Measurements from ENCODE around the gene STUB1.

The STUB1 gene

DNA sequence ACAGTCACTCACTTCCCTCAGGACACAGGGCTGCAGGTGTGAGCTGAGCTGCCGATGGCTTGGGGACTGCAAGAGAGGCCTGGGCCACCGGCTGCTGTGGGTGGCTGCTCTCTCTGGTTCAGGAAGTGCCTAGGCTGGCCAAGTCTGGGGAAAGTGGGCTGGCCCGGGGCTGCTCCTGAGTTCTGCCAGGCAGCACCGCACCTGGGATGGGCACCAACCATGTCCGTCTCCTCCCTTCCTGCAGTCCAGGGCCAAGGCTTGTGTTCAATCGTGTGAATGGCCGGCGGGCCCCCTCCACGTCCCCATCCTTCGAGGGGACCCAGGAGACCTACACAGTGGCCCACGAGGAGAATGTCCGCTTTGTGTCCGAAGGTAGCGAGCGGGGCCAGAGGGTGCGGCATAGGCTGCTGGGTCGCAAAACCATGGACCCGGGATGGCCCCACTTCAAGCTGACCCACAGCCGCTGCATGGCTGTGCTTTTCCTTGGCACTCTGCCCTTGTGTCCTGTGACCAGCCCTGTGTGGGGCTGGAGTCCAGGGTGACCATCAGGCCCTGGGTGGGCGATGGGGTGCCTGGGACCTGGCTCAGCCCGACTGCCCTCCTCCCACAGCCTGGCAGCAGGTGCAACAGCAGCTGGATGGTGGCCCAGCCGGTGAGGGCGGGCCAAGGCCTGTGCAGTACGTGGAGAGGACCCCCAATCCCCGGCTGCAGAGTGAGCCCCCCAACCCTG, 32.9 kb upstream of the STUB1 start:
- no peak for ATAC-seq
- no peak for TF ChIP-seq GLIS3 (CRISPR knock-in tag; IDR thresholded peaks at IDR 0.05)

DNA sequence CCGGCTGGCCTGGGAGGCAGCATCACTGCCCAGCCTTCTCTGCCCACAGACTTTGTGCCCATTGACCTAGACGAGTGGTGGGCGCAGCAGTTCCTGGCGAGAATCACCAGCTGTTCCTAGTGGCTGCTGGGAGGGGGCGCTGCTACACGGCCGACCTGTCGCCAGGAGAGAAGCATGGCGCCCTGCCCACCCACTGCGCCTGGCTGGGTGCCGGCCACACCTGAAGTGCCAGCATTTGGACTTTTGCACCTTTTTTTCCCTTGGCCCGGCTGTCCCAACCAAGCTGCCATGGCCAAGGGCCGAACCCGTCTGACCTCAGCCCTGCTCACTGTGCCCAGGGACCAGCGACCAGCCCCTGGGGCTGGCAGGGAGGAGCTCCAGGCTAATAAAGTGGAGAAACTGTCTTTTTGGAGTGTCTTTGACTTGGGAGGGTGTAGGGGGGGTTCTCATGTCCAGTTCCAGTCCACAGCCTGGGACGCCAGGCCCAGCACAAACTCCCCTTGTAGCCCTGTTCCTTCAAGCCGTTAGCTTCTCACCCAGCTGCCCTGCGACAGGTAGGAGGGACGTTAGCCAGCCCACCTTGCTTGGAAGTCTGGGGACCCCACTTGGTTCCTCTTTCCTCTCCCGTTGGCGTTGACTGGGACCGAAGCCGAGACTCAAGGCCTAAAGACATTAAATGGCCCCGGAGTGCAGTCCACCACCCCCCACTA, 32.0 kb upstream of the STUB1 start:
- ATAC-seq = peak; percentile 41
- TF ChIP-seq OSR1 (CRISPR knock-in tag; IDR thresholded peaks at IDR 0.05) (no peak), ARNTL (CRISPR knock-in tag; IDR thresholded peaks at IDR 0.05; ENCODE audit: borderline replicate concordance, low read depth) (no peak), ZFP30 (CRISPR knock-in tag; IDR thresholded peaks at IDR 0.05) (no peak), TCF4 (CRISPR knock-in tag; IDR thresholded peaks at IDR 0.05; ENCODE audit: borderline replicate concordance) (no peak)
- TF ChIP-seq, protein P1, sequence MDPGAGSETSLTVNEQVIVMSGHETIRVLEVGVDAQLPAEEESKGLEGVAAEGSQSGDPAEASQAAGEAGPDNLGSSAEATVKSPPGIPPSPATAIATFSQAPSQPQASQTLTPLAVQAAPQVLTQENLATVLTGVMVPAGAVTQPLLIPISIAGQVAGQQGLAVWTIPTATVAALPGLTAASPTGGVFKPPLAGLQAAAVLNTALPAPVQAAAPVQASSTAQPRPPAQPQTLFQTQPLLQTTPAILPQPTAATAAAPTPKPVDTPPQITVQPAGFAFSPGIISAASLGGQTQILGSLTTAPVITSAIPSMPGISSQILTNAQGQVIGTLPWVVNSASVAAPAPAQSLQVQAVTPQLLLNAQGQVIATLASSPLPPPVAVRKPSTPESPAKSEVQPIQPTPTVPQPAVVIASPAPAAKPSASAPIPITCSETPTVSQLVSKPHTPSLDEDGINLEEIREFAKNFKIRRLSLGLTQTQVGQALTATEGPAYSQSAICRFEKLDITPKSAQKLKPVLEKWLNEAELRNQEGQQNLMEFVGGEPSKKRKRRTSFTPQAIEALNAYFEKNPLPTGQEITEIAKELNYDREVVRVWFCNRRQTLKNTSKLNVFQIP (CRISPR knock-in tag; IDR thresholded peaks at IDR 0.05; ENCODE audit: borderline replicate concordance, low read depth) = no peak
- TF ChIP-seq, protein P2, sequence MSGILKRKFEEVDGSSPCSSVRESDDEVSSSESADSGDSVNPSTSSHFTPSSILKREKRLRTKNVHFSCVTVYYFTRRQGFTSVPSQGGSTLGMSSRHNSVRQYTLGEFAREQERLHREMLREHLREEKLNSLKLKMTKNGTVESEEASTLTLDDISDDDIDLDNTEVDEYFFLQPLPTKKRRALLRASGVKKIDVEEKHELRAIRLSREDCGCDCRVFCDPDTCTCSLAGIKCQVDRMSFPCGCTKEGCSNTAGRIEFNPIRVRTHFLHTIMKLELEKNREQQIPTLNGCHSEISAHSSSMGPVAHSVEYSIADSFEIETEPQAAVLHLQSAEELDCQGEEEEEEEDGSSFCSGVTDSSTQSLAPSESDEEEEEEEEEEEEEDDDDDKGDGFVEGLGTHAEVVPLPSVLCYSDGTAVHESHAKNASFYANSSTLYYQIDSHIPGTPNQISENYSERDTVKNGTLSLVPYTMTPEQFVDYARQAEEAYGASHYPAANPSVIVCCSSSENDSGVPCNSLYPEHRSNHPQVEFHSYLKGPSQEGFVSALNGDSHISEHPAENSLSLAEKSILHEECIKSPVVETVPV (CRISPR knock-in tag; IDR thresholded peaks at IDR 0.05) = no peak

DNA sequence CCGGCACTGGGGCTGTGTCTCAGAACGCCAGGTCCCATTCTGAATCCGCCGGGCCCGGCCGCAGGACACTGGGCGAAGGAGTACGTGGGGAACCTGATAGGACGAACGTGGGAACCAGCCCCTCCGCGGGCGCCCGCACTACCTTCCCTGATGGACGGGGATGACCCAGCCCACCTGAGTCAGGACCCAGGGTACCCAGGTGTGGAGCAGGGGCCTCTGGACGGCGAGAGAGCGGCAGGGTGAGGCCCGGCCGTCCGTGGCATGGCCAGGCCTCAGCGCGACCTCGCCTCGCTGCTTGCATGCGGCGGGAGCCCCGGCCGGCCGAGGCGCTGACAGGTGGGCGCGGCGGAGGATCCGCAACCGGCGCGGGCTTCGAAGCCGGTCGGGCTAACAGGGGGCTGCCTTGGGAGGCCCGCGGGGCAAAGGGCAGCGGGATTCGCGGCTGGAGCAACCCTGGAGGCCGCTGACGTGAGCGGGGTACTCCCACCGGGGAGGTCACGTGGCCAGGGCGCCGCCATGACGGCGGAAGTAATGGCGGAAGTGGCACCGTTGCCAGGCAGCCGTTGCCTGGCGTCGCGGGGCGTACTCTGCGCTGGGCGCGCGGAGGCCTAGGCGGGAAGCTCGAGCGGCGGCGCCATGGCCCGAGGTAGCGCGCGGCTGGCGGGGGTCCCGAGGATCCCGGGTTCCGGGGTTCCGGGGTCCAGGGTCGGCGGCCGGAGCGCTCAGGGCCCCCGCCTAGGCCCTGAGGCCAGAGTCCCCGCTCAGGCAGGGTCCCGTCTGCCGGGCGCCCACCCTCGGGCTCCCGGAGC, 31.2 kb upstream of the STUB1 start, which contains the start of gene WDR90:
Gene WDR90, plus strand, starts transcription at position 585 of the 809 bp plus-strand sequence. Its CDS starts 52 bp downstream, at position 637.
- peak; percentile 74; the same call in 1 of the 2 replicates for TF ChIP-seq CSDC2 (CRISPR knock-in tag; IDR thresholded peaks at IDR 0.05)
- 0 out of 2 replicates have a peak, but pooled peaks have one; percentile 43 for TF ChIP-seq SNAI2 (CRISPR knock-in tag; IDR thresholded peaks at IDR 0.05)
- TF ChIP-seq, protein P3, sequence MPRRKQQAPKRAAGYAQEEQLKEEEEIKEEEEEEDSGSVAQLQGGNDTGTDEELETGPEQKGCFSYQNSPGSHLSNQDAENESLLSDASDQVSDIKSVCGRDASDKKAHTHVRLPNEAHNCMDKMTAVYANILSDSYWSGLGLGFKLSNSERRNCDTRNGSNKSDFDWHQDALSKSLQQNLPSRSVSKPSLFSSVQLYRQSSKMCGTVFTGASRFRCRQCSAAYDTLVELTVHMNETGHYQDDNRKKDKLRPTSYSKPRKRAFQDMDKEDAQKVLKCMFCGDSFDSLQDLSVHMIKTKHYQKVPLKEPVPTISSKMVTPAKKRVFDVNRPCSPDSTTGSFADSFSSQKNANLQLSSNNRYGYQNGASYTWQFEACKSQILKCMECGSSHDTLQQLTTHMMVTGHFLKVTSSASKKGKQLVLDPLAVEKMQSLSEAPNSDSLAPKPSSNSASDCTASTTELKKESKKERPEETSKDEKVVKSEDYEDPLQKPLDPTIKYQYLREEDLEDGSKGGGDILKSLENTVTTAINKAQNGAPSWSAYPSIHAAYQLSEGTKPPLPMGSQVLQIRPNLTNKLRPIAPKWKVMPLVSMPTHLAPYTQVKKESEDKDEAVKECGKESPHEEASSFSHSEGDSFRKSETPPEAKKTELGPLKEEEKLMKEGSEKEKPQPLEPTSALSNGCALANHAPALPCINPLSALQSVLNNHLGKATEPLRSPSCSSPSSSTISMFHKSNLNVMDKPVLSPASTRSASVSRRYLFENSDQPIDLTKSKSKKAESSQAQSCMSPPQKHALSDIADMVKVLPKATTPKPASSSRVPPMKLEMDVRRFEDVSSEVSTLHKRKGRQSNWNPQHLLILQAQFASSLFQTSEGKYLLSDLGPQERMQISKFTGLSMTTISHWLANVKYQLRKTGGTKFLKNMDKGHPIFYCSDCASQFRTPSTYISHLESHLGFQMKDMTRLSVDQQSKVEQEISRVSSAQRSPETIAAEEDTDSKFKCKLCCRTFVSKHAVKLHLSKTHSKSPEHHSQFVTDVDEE (CRISPR knock-in tag; IDR thresholded peaks at IDR 0.05) = no peak
- 0 out of 2 replicates have a peak, but pooled peaks have one; percentile 61 for TF ChIP-seq ZFP3 (CRISPR knock-in tag; IDR thresholded peaks at IDR 0.05)
- TF ChIP-seq GLIS3 (CRISPR knock-in tag; IDR thresholded peaks at IDR 0.05) = peak; percentile 6; the same call in 1 of the 2 replicates
- ATAC-seq = peak; percentile 88

DNA sequence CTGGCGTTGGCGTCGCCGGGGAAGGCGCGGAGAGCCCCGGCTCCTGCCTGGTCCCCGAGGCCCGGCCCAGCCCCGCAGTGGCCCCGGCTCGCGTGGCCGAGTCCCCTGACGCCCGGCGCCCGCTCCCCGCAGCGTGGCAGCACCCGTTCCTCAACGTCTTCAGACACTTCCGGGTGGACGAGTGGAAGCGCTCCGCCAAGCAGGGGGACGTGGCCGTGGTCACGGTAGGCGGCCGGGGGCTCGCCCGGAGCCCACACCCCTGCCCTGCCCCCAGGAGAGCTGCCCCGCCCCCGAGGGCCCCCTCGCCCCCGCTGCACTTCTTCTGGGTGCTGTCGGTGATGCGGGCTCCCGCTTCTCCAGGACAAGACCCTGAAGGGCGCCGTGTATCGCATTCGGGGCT, 30.6 kb upstream of the STUB1 start:
- peak; percentile 6; the same call in 2 of the 3 replicates for ATAC-seq
- TF ChIP-seq, protein P1 (CRISPR knock-in tag; IDR thresholded peaks at IDR 0.05; ENCODE audit: borderline replicate concordance, low read depth) = no peak
- TF ChIP-seq CSDC2 (CRISPR knock-in tag; IDR thresholded peaks at IDR 0.05) = no peak
- no peak for TF ChIP-seq TOX (CRISPR knock-in tag; IDR thresholded peaks at IDR 0.05; ENCODE audit: borderline replicate concordance)
- no peak for TF ChIP-seq SNAI2 (CRISPR knock-in tag; IDR thresholded peaks at IDR 0.05)
- TF ChIP-seq, protein P4, sequence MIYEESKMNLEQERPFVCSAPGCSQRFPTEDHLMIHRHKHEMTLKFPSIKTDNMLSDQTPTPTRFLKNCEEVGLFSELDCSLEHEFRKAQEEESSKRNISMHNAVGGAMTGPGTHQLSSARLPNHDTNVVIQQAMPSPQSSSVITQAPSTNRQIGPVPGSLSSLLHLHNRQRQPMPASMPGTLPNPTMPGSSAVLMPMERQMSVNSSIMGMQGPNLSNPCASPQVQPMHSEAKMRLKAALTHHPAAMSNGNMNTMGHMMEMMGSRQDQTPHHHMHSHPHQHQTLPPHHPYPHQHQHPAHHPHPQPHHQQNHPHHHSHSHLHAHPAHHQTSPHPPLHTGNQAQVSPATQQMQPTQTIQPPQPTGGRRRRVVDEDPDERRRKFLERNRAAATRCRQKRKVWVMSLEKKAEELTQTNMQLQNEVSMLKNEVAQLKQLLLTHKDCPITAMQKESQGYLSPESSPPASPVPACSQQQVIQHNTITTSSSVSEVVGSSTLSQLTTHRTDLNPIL (CRISPR knock-in tag; IDR thresholded peaks at IDR 0.05; ENCODE audit: low read depth) = no peak
- TF ChIP-seq ZNF8 (CRISPR knock-in tag; IDR thresholded peaks at IDR 0.05) = no peak
- no peak for TF ChIP-seq BACH2 (CRISPR knock-in tag; IDR thresholded peaks at IDR 0.05; ENCODE audit: borderline replicate concordance)
- TF ChIP-seq ZFP30 (CRISPR knock-in tag; IDR thresholded peaks at IDR 0.05) = no peak
- TF ChIP-seq ESRRG (CRISPR knock-in tag; IDR thresholded peaks at IDR 0.05) = no peak
- TF ChIP-seq, protein P3 (CRISPR knock-in tag; IDR thresholded peaks at IDR 0.05) = no peak
- no peak for TF ChIP-seq ZNF70 (CRISPR knock-in tag; IDR thresholded peaks at IDR 0.05)
- TF ChIP-seq OSR1 (CRISPR knock-in tag; IDR thresholded peaks at IDR 0.05) = no peak
- no peak for TF ChIP-seq ZFP3 (CRISPR knock-in tag; IDR thresholded peaks at IDR 0.05)
- TF ChIP-seq TCF4 (CRISPR knock-in tag; IDR thresholded peaks at IDR 0.05; ENCODE audit: borderline replicate concordance) = no peak
- no peak for TF ChIP-seq RARB (CRISPR knock-in tag; IDR thresholded peaks at IDR 0.05)
- TF ChIP-seq ARNTL (CRISPR knock-in tag; IDR thresholded peaks at IDR 0.05; ENCODE audit: borderline replicate concordance, low read depth) = no peak
- no peak for TF ChIP-seq GLIS3 (CRISPR knock-in tag; IDR thresholded peaks at IDR 0.05)
- no peak for TF ChIP-seq ZNF565 (CRISPR knock-in tag; conservative IDR thresholded peaks at IDR 0.05; ENCODE audit: low read depth)

Measured in SK-N-SH treated with all-trans-retinoic acid at 6 μM for 48 hours (cell line).